Parathyroid adenoma (tissue), 2 donors: ENCODE measurements around the gene CYP2D6.

Experiments used
- H2AFZ ChIP-seq: fragments of 300-600 bp; sonication (generic); one replicate; pipeline ENCODE4 v1.7.0; 2017; ENCODE audit warnings: antibody characterized with exemption, mild to moderate bottlenecking
- H3K27ac ChIP-seq: fragments of 300-600 bp; sonication (generic); one replicate; pipeline ENCODE4 v1.7.0; 2017
- H3K27me3 ChIP-seq: fragments of 300-600 bp; sonication (generic); one replicate; pipeline ENCODE4 v1.7.0; 2017; ENCODE audit warnings: low read length; ENCODE audit not compliant: control insufficient read depth, insufficient read depth
- H3K36me3 ChIP-seq: fragments of 300-600 bp; sonication (generic); one replicate; pipeline ENCODE4 v1.7.0; 2017; ENCODE audit warnings: low read length; ENCODE audit not compliant: control insufficient read depth, insufficient read depth
- H3K4me1 ChIP-seq: fragments of 300-600 bp; sonication (generic); one replicate; pipeline ENCODE4 v1.7.0; 2017; ENCODE audit warnings: control low read depth
- H3K4me2 ChIP-seq: fragments of 300-600 bp; sonication (generic); one replicate; pipeline ENCODE4 v1.7.0; 2017; ENCODE audit warnings: low read length
- H3K4me3 ChIP-seq: fragments of 300-600 bp; sonication (generic); one replicate; pipeline ENCODE4 v1.7.0; 2017; ENCODE audit warnings: low read depth, low read length
- H3K79me2 ChIP-seq: fragments of 300-600 bp; sonication (generic); one replicate; pipeline ENCODE4 v1.7.0; 2017; ENCODE audit warnings: control low read depth
- H3K9ac ChIP-seq: fragments of 300-600 bp; sonication (generic); one replicate; pipeline ENCODE4 v1.7.0; 2017; ENCODE audit warnings: mild to moderate bottlenecking
- H3K9me3 ChIP-seq: fragments of 300-600 bp; sonication (generic); one replicate; pipeline ENCODE4 v1.7.0; 2017; ENCODE audit warnings: low read length; ENCODE audit not compliant: control insufficient read depth
- CTCF ChIP-seq: fragments of 300-600 bp; sonication (generic); IDR thresholded peaks from one replicate; pipeline ENCODE4 v1.7.0; 2017; ENCODE audit warnings: antibody characterized with exemption, mild to moderate bottlenecking
- donor health status: primary hyperparathyroidism.

The CYP2D6 gene

GRCh38 chr22:42164901-42165300 is 34.3 kb upstream of the CYP2D6 start:
- H3K9me3 ChIP-seq, result no peaks in the 10 kb centered on the region
- H3K9ac ChIP-seq, result no peak overlapping the region
- no peaks in the 10 kb centered on the region for H3K36me3 ChIP-seq
- no peaks in the 10 kb centered on the region for H3K27me3 ChIP-seq
- no peak for TF ChIP-seq CTCF
- no peak overlapping the region for H3K4me3 ChIP-seq
- H3K79me2 ChIP-seq, result no peaks in the 10 kb centered on the region
- no peak overlapping the region for H3K4me2 ChIP-seq
- H3K27ac ChIP-seq, result no peak overlapping the region
- H3K4me1 ChIP-seq, result no peaks in the 10 kb centered on the region
- H2AFZ ChIP-seq, result no peak overlapping the region

GRCh38 chr22:42163515-42163914 is 32.9 kb upstream of the CYP2D6 start:
- Histone ChIP-seq H3K4me2 (no peak overlapping the region), H3K9me3 (no peaks in the 10 kb centered on the region), H3K4me3 (no peak overlapping the region), H3K27ac (no peak overlapping the region), H3K36me3 (no peaks in the 10 kb centered on the region), H2AFZ (no peak overlapping the region), H3K79me2 (no peaks in the 10 kb centered on the region), H3K27me3 (no peaks in the 10 kb centered on the region), H3K4me1 (no peaks in the 10 kb centered on the region), H3K9ac (no peak overlapping the region)
- no peak for TF ChIP-seq CTCF

- no peak overlapping the region for H3K4me3 ChIP-seq
- H3K4me2 ChIP-seq, result no peak overlapping the region
- H3K79me2 ChIP-seq, result no peaks in the 10 kb centered on the region
- H3K27ac ChIP-seq, result no peak overlapping the region
- H3K9me3 ChIP-seq, result no peaks in the 10 kb centered on the region
- TF ChIP-seq CTCF, result no peak
- H3K9ac ChIP-seq, result no peak overlapping the region
- no peaks in the 10 kb centered on the region for H3K4me1 ChIP-seq
- H3K36me3 ChIP-seq, result no peaks in the 10 kb centered on the region
- H2AFZ ChIP-seq, result no peak overlapping the region
- H3K27me3 ChIP-seq, result no peaks in the 10 kb centered on the region
These were observed 32.3 kb upstream of the CYP2D6 start for GRCh38 chr22:42162728-42163489.

- H2AFZ ChIP-seq, result no peak overlapping the region
- no peak overlapping the region for H3K4me3 ChIP-seq
- no peaks in the 10 kb centered on the region for H3K4me1 ChIP-seq
- no peak overlapping the region for H3K27ac ChIP-seq
- H3K36me3 ChIP-seq, result no peaks in the 10 kb centered on the region
- H3K27me3 ChIP-seq, result no peaks in the 10 kb centered on the region
- H3K4me2 ChIP-seq, result no peak overlapping the region
- no peaks in the 10 kb centered on the region for H3K9me3 ChIP-seq
- H3K79me2 ChIP-seq, result no peaks in the 10 kb centered on the region
- TF ChIP-seq CTCF, result no peak
- H3K9ac ChIP-seq, result no peak overlapping the region
These were observed 30.5 kb upstream of the CYP2D6 start for GRCh38 chr22:42160830-42161696.
